ENCODE results near the gene GRID1.

GRCh38 chr10:86046845-86047460 is 319.6 kb downstream of the GRID1 start:
- TF ChIP-seq, protein P1, sequence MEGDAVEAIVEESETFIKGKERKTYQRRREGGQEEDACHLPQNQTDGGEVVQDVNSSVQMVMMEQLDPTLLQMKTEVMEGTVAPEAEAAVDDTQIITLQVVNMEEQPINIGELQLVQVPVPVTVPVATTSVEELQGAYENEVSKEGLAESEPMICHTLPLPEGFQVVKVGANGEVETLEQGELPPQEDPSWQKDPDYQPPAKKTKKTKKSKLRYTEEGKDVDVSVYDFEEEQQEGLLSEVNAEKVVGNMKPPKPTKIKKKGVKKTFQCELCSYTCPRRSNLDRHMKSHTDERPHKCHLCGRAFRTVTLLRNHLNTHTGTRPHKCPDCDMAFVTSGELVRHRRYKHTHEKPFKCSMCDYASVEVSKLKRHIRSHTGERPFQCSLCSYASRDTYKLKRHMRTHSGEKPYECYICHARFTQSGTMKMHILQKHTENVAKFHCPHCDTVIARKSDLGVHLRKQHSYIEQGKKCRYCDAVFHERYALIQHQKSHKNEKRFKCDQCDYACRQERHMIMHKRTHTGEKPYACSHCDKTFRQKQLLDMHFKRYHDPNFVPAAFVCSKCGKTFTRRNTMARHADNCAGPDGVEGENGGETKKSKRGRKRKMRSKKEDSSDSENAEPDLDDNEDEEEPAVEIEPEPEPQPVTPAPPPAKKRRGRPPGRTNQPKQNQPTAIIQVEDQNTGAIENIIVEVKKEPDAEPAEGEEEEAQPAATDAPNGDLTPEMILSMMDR (IDR thresholded peaks at IDR 0.05): no peak
- TF ChIP-seq POLR2A (IDR thresholded peaks at IDR 0.05) (no peak), POLR2AphosphoS5 (IDR thresholded peaks at IDR 0.05; ENCODE audit: insufficient read depth in 1 of 2, low read depth in 1 of 2) (no peak)
